ENCODE measurements around the gene DDO.

- TF ChIP-seq GLIS3 (CRISPR knock-in tag; IDR thresholded peaks at IDR 0.05) (no peak), SNAI2 (CRISPR knock-in tag; IDR thresholded peaks at IDR 0.05) (no peak), ZFP30 (CRISPR knock-in tag; IDR thresholded peaks at IDR 0.05) (no peak), ZNF8 (CRISPR knock-in tag; IDR thresholded peaks at IDR 0.05) (no peak), ESRRG (CRISPR knock-in tag; IDR thresholded peaks at IDR 0.05) (no peak), RARB (CRISPR knock-in tag; IDR thresholded peaks at IDR 0.05) (no peak), PATZ1 (CRISPR knock-in tag; IDR thresholded peaks at IDR 0.05; ENCODE audit: borderline replicate concordance) (no peak)
Observed at GRCh38 chr6:110408901-110409300, 6.5 kb downstream of the DDO start.

Measured in SK-N-SH treated with all-trans-retinoic acid at 6 μM for 48 hours (cell line).